Spleen (tissue), 7 donors: ENCODE data around the gene RAP1GAP.

Experiments used
- POLR2A ChIP-seq, 3 donors: fragments of 450-650 bp; IDR thresholded peaks; one replicate each; pipeline ENCODE4 v1.5.1; 2017; ENCODE audit warnings: antibody characterized with exemption in 3 of 3, mild to moderate bottlenecking in 1 of 3
- POLR2AphosphoS5 ChIP-seq, 3 donors: sonication (generic); formaldehyde crosslinking; IDR thresholded peaks; one replicate each; pipeline ENCODE4 v1.5.1; 2017; ENCODE audit warnings: antibody characterized with exemption in 3 of 3
- TF ChIP-seq, protein P1 (sequence below), 11 experiments: fragments of 200-600 bp in 7 of 11; fragments of 450-650 bp in 4 of 11; sonication (generic) in 4 of 11; IDR thresholded peaks in 8 of 11; conservative IDR thresholded peaks in 3 of 11; 1 replicate in 7 of 11; 2 replicates in 4 of 11; pipeline versions ENCODE4 v1.4.0 to v1.8.0; 2016 to 2021; ENCODE audit warnings: antibody characterized with exemption in 11 of 11, inconsistent platforms in 4 of 11, mild to moderate bottlenecking in 1 of 11
- donor health status: DM: no; HTN: no; CAD: no; lungs with moderate emphysema.
- donor health status: DM: no; HTN: no; CAD: no.
- donor health status: DM: no; HTN: no; CAD: no.

DNA sequence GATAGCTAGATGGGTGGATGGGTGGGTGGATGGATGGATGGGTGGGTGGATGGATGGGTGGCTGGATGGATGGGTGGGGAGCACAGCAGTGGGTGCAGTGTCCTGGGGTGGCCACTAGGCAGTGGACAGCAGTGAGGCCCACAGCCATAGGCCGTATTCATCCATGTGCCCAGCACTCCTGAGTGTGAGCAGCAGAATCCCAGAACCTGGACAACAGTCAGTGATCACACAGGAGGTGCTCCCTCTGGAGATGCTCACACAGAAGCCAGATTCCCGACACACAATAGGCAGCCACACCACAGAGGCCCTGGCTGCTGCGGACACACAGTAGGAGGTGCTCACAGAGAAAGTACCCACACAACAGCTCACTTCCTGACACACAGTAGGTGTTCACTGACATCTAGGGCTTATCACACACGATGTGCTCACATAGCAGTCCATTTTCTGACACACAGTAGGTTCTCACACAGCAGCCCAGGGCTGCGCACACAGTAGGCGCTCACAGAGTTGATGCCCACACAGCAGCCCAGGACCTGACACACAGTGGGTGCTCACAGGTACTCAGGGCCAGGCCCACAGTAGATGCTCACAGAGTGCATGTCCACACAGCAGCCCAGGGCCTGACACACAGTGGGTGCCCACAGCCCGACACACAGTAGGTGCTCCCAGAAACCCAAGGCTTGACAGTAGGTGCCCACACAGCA is 64.0 kb downstream of the RAP1GAP start:
- TF ChIP-seq, protein P1, sequence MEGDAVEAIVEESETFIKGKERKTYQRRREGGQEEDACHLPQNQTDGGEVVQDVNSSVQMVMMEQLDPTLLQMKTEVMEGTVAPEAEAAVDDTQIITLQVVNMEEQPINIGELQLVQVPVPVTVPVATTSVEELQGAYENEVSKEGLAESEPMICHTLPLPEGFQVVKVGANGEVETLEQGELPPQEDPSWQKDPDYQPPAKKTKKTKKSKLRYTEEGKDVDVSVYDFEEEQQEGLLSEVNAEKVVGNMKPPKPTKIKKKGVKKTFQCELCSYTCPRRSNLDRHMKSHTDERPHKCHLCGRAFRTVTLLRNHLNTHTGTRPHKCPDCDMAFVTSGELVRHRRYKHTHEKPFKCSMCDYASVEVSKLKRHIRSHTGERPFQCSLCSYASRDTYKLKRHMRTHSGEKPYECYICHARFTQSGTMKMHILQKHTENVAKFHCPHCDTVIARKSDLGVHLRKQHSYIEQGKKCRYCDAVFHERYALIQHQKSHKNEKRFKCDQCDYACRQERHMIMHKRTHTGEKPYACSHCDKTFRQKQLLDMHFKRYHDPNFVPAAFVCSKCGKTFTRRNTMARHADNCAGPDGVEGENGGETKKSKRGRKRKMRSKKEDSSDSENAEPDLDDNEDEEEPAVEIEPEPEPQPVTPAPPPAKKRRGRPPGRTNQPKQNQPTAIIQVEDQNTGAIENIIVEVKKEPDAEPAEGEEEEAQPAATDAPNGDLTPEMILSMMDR (IDR thresholded peaks at IDR 0.05 in 8 of 11, conservative IDR thresholded peaks at IDR 0.05 in 3 of 11): no peak
- no peak for TF ChIP-seq POLR2AphosphoS5 (IDR thresholded peaks at IDR 0.05)
- TF ChIP-seq POLR2A (IDR thresholded peaks at IDR 0.05): no peak
